PFSK-1 (cell line): ENCODE measurements around the gene RGS3.

Experiments
- POLR2AphosphoS5 ChIP-seq: IDR thresholded peaks from 2 replicates; pipeline ENCODE4 v1.6.1; 2012; ENCODE audit warnings: low read depth, mild to moderate bottlenecking, control low read depth, low read length, moderate library complexity
- TAF1 ChIP-seq: IDR thresholded peaks from 2 replicates; pipeline ENCODE4 v1.6.1; 2012; ENCODE audit warnings: low read length, control low read depth, borderline replicate concordance; ENCODE audit not compliant: insufficient read depth

GRCh38 chr9:113597390-113598241 lies 134.1 kb downstream of the RGS3 start:
- TF ChIP-seq POLR2AphosphoS5 = no peak
- no peak for TF ChIP-seq TAF1
